Measurements from ENCODE around the gene C10orf90.

Gene C10orf90

DNA sequence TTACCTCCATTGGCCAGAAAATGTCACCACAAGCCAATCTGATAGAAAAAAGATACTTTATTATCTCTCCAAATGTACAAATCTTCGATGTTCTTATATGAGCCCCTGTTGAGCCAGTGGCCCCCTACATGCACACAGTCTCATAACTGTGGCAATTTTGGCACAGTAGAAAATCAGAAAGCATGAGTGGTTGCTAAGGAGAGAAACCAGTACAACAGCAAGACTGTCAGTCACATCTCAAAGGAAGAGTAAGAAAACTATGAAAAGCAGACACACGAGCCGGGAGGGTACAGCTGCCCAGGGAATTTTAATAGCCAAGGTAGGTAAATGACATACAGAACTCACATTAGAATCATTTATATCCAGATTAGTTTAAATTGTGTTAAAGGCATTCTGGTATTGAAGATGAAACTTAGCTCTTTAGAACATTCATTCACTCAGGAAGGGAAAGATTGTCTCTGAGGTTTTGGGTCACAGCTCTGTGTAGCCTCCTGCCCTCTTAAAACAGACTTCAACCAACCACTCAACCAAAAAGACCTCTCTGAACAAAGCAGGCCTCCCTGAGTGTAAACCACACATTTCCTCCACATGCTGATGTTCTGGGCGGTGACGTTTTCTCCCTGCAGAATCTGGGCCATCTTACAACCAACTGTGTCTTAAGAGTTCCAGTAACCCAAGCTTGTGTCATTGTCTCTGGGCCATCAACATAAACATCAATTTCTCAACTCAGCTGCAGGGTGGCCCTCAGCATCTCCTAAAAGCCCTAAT is 201.4 kb downstream of the C10orf90 start:
- no peak for ATAC-seq
- no peak for TF ChIP-seq SNAI2 (CRISPR knock-in tag; IDR thresholded peaks at IDR 0.05)
- no peak for TF ChIP-seq ZNF8 (CRISPR knock-in tag; IDR thresholded peaks at IDR 0.05)
- no peak for TF ChIP-seq ZNF70 (CRISPR knock-in tag; IDR thresholded peaks at IDR 0.05)

GRCh38 chr10:126468467-126468866 is 202.0 kb downstream of the C10orf90 start:
- TF ChIP-seq GLIS3 (CRISPR knock-in tag; IDR thresholded peaks at IDR 0.05): no peak
- no peak for TF ChIP-seq ZNF70 (CRISPR knock-in tag; IDR thresholded peaks at IDR 0.05)

GRCh38 chr10:126465771-126466170 is 204.7 kb downstream of the C10orf90 start:
- no peak for ATAC-seq
- TF ChIP-seq POU6F1 (CRISPR knock-in tag; IDR thresholded peaks at IDR 0.05; ENCODE audit: borderline replicate concordance, low read depth): no peak
- no peak for TF ChIP-seq RARB (CRISPR knock-in tag; IDR thresholded peaks at IDR 0.05)
- no peak for TF ChIP-seq ZFP30 (CRISPR knock-in tag; IDR thresholded peaks at IDR 0.05)
- TF ChIP-seq ISL1 (CRISPR knock-in tag; IDR thresholded peaks at IDR 0.05): no peak
- TF ChIP-seq CREB5 (CRISPR knock-in tag; IDR thresholded peaks at IDR 0.05; ENCODE audit: low read depth): no peak

More at GRCh38 chr10:126468467-126468866, 202.0 kb downstream of the C10orf90 start:
- no peak for ATAC-seq

DNA sequence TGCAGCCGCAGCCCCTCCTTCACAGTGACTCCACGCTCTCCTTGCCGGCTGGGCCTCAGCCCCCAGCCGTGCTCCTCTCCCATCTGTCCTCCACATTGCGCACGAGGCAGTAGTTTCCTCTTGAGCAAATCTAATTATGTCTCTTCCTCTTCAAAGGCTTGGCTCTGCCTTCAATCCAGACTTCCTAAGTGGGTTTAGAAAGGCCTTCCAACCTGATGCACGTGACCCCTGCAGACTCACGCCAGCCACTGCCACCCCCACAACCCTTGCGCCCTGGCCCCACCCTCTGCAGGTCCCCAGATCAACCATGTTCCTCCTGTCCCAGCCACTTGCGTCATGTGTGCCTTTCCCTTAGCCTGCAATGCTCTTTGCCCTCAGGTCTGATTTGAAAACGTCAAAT is 207.2 kb downstream of the C10orf90 start:
- no peak for ATAC-seq

More for the DNA sequence above, 207.2 kb downstream of the C10orf90 start:
- TF ChIP-seq ZFP30 (CRISPR knock-in tag; IDR thresholded peaks at IDR 0.05) (no peak), CREB5 (CRISPR knock-in tag; IDR thresholded peaks at IDR 0.05; ENCODE audit: low read depth) (no peak), ZNF8 (CRISPR knock-in tag; IDR thresholded peaks at IDR 0.05) (no peak), ARNTL (CRISPR knock-in tag; IDR thresholded peaks at IDR 0.05; ENCODE audit: borderline replicate concordance, low read depth) (no peak), TOX (CRISPR knock-in tag; IDR thresholded peaks at IDR 0.05; ENCODE audit: borderline replicate concordance) (no peak), RARB (CRISPR knock-in tag; IDR thresholded peaks at IDR 0.05) (no peak), CSDC2 (CRISPR knock-in tag; IDR thresholded peaks at IDR 0.05) (no peak), ESRRG (CRISPR knock-in tag; IDR thresholded peaks at IDR 0.05) (no peak), TCF4 (CRISPR knock-in tag; IDR thresholded peaks at IDR 0.05; ENCODE audit: borderline replicate concordance) (no peak), ZC3H10 (CRISPR knock-in tag; IDR thresholded peaks at IDR 0.05) (no peak), OSR1 (CRISPR knock-in tag; IDR thresholded peaks at IDR 0.05) (no peak), PPARA (CRISPR knock-in tag; IDR thresholded peaks at IDR 0.05; ENCODE audit: borderline replicate concordance) (no peak), PATZ1 (CRISPR knock-in tag; IDR thresholded peaks at IDR 0.05; ENCODE audit: borderline replicate concordance) (no peak), GLIS3 (CRISPR knock-in tag; IDR thresholded peaks at IDR 0.05) (no peak), ISL1 (CRISPR knock-in tag; IDR thresholded peaks at IDR 0.05) (no peak)
- TF ChIP-seq, protein P1, sequence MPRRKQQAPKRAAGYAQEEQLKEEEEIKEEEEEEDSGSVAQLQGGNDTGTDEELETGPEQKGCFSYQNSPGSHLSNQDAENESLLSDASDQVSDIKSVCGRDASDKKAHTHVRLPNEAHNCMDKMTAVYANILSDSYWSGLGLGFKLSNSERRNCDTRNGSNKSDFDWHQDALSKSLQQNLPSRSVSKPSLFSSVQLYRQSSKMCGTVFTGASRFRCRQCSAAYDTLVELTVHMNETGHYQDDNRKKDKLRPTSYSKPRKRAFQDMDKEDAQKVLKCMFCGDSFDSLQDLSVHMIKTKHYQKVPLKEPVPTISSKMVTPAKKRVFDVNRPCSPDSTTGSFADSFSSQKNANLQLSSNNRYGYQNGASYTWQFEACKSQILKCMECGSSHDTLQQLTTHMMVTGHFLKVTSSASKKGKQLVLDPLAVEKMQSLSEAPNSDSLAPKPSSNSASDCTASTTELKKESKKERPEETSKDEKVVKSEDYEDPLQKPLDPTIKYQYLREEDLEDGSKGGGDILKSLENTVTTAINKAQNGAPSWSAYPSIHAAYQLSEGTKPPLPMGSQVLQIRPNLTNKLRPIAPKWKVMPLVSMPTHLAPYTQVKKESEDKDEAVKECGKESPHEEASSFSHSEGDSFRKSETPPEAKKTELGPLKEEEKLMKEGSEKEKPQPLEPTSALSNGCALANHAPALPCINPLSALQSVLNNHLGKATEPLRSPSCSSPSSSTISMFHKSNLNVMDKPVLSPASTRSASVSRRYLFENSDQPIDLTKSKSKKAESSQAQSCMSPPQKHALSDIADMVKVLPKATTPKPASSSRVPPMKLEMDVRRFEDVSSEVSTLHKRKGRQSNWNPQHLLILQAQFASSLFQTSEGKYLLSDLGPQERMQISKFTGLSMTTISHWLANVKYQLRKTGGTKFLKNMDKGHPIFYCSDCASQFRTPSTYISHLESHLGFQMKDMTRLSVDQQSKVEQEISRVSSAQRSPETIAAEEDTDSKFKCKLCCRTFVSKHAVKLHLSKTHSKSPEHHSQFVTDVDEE (CRISPR knock-in tag; IDR thresholded peaks at IDR 0.05): no peak
